HFF-Myc (cell line): ENCODE results near the gene VAV1.
"Not testable (repeated sequence)": the region's sequence is repeated elsewhere in the genome, so short reads cannot be mapped to it uniquely, and the experiment has no call there.

ENCODE experiments used
- DNase-seq: peaks from one replicate; pipeline ENCODE4 v3.0.0-alpha.2; 2011; ENCODE audit warnings: low read depth; ENCODE audit errors: extremely low read depth
- H3K4me3 ChIP-seq: replicated peaks from 2 replicates; pipeline ENCODE4 v1.5.1; 2011; ENCODE audit warnings: low read depth, mild to moderate bottlenecking, control low read depth, low read length
- TF ChIP-seq, protein P1 (sequence below): IDR thresholded peaks from 2 replicates; pipeline ENCODE4 v1.5.1; 2012; ENCODE audit warnings: mild to moderate bottlenecking, low read depth, low read length, control low read depth; ENCODE audit errors: missing control alignments

The VAV1 gene

DNA sequence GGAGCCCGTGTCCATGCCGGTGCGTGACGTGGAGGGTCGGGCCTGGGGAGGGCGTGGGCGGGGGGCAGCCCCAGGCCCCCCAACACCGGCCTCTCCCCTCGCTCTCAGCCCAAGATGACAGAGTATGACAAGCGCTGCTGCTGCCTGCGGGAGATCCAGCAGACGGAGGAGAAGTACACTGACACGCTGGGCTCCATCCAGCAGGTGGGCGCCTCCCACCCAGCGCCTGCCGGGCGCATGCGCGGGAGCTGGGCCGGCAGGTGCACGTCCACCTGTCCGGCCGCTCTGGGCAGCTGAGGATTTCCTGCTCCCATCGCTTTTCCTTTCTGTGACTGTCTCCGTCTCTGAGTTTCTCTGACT lies 49.8 kb downstream of the VAV1 start:
- no peak overlapping the region for H3K4me3 ChIP-seq
- TF ChIP-seq, protein P1, sequence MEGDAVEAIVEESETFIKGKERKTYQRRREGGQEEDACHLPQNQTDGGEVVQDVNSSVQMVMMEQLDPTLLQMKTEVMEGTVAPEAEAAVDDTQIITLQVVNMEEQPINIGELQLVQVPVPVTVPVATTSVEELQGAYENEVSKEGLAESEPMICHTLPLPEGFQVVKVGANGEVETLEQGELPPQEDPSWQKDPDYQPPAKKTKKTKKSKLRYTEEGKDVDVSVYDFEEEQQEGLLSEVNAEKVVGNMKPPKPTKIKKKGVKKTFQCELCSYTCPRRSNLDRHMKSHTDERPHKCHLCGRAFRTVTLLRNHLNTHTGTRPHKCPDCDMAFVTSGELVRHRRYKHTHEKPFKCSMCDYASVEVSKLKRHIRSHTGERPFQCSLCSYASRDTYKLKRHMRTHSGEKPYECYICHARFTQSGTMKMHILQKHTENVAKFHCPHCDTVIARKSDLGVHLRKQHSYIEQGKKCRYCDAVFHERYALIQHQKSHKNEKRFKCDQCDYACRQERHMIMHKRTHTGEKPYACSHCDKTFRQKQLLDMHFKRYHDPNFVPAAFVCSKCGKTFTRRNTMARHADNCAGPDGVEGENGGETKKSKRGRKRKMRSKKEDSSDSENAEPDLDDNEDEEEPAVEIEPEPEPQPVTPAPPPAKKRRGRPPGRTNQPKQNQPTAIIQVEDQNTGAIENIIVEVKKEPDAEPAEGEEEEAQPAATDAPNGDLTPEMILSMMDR: no peak
- DNase-seq: no peak

DNA sequence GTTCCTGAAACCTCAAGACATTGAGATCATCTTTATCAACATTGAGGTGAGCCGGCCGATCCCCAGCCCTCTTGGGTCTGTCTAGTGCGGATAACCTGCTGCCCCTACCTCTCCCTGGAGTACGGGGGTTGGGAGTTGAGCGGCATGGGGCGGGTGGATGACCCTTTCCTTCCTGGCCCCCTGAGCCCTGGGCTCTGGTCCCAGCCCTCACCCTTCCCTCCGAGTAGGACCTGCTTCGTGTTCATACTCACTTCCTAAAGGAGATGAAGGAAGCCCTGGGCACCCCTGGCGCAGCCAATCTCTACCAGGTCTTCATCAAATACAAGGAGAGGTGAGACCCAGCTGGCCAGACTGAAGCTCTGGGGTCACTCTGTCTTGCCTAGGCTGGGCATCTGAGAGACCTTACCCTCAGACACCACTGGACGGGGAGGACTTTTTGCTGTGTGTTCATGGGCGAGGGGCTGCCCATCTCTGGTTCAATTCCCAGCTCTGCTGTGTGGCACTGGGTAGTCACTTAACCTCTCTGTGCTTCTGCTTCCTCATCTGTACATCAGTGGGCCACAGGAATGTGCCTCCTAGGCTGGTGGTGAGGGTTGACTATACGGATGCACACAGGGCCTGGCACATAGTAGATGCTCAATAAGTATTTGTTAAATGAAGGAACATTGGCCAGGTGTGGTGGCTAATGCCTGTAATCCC lies 52.7 kb downstream of the VAV1 start:
- DNase-seq: no peak
- TF ChIP-seq, protein P1: no peak
- H3K4me3 ChIP-seq: no peak overlapping the region

DNA sequence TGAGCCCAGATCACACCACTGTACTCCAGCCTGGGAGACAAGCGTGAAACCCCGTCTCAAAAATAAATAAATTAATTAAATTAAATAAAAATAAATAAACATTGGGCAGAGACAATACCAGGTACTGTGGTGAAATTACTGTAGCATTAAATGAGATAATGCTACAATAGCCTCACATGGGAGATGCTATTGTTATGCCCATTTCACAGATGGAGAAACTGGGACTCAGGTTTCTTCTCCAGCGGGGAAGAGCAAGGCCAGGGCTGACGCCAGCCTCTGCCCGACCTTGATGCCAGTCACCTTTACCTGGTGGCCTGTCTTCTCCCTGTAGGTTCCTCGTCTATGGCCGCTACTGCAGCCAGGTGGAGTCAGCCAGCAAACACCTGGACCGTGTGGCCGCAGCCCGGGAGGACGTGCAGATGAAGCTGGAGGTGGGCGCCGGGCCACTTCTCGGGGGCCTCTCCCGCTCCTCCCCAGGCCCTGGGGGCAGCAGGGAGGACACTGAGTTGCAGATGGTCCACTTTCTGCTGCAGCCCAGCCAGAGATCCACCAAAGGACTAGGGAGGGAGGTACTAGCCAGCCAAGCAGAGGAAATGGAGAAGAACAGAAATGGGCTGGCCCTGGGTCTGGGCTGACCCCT lies 53.9 kb downstream of the VAV1 start:
- DNase-seq: no peak
- TF ChIP-seq, protein P1: no peak
- H3K4me3 ChIP-seq: no peak overlapping the region

DNA sequence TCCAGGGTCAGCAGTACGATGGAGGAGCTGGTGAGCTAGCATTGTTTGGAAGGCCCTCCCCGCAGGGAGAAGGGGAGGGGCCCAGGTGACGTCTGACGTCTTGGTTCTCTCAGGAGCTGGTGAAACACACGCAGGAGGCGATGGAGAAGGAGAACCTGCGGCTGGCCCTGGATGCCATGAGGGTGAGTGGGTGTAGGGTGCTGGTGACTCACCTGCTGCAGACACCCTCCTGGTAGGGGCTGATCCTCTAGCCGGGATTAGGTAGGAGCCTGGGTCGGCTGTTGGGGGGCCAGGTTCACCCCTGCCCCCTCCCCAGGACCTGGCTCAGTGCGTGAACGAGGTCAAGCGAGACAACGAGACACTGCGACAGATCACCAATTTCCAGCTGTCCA lies 55.8 kb downstream of the VAV1 start:
- TF ChIP-seq, protein P1: no peak
- no peak overlapping the region for H3K4me3 ChIP-seq
- DNase-seq: no peak

DNA sequence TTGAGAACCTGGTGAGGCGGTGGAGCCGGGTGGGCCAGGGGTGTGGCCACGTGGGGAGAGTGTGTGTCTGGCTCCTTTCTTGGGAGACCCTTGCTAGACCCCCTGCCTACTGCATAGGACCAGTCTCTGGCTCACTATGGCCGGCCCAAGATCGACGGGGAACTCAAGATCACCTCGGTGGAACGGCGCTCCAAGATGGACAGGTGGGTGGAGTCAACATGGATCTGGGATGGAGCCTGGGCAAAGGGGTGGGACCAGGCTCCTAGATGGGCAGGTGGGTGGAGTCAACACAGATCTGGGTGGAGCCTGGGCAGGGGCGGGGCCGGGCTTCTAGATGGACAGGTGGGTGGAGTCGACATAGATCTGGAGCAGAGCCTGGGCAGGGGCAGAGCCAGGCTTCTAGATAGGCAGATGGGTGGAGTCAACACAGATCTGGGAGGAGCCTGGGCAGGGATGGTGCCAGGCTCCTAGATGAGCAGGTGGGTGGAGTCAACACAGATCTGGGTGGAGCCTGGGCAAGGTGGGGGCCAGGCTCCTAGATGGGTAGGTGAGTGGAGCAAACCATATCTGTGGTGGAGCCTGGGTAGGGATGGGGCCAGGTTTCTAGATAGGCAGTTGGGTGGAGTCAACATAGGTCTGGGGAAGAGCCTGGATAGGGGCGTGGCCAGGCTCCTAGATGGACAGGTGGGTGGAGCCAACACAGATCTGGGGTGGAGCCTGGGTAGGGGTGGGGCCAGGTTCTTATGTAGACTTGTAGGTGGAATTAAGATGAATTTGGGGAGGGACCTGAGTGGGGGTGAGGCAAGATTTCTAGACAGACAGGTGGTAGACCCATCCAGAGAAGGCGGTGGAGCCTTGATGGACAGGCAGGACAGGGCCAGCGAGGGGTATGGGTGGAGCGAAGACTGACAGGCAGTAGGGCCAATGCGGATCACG lies 56.5 kb downstream of the VAV1 start:
- no peak for DNase-seq
- TF ChIP-seq, protein P1: no peak

DNA sequence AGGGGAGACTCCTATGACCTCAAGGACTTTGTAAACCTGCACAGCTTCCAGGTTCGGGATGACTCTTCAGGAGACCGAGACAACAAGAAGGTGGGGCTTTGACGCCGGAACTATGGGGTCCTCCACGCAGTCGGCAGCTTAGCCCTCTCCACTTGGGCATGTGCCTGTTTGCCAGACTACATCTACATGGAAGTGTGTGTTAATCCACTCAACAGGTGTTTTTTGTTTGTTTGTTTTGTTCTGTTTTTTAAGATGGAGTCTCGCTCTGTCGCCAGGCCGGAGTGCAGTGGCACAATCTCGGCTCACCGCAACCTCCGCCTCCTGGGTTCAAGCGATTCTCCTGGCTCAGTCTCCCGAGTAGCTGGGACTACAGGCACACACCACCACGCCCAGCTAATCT lies 57.3 kb downstream of the VAV1 start:
- not testable (repeated sequence) for H3K4me3 ChIP-seq

More for the DNA sequence above, 56.5 kb downstream of the VAV1 start:
- H3K4me3 ChIP-seq: no peak overlapping the region

DNA sequence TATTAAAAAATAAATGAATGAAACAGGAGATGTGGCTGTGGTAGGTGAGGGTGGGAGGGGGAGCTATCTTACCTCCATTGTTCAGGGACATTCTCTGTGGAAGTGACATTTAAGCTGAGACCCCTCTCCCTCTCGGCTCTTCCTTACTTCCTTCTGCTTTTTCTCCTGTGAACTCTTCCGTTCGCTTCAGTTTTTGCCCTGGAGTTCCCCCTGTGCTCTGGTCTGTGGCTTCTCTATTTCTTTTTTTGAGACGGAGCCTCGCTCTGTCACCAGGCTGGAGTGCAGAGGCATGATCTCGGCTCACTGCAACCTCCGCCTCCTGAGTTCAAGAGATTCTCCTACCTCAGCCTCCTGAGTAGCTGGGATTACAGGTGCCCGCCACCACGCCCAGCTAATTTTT lies 58.6 kb downstream of the VAV1 start:
- DNase-seq, H3K4me3 ChIP-seq: not testable (repeated sequence)

More for the DNA sequence above, 57.3 kb downstream of the VAV1 start:
- DNase-seq: not testable (repeated sequence)
